OCI-LY7 (cell line): Measurements from ENCODE around the gene THOP1. TPM values are rescaled to one million over a fixed set of nuclear protein-coding genes. Genes with fewer than 3 reads are reported as not detected.

Source experiments
- BruUV-seq: library from RNA; stranded (reverse); fragments of 400-500 nt; replicated peaks from 2 replicates; lab custom pipeline; 2021; lab: Mats Ljungman, UMichigan
- CTCF ChIA-PET: fragments of 300-600 bp; sonication (Branson Sonifier 250); formaldehyde crosslinking; loops from one replicate; lab custom pipeline; 2022; ENCODE audit warnings: antibody characterized with exemption; ENCODE audit not compliant: unreplicated experiment; lab: Charles Lee
- POLR2A ChIA-PET: fragments of 300-600 bp; sonication (Branson Sonifier 250); formaldehyde crosslinking; loops from one replicate; lab custom pipeline; 2022; ENCODE audit warnings: antibody characterized with exemption; lab: Charles Lee
- DNase-seq: peaks from one replicate; pipeline ENCODE4 v3.0.0-alpha.2; 2015; ENCODE audit warnings: low spot score
- H2AFZ ChIP-seq: fragments of 200-600 bp; sonication (generic), shearing (Covaris generic); 2 replicates; pipeline ENCODE4 v1.6.1; 2014; ENCODE audit warnings: mild to moderate bottlenecking, antibody characterized with exemption, low read length, moderate library complexity
- H3K27ac ChIP-seq: fragments of 200-600 bp; sonication (generic); 2 replicates; pipeline ENCODE4 v1.5.1; 2014; ENCODE audit warnings: mixed run types, low read depth, mild to moderate bottlenecking, moderate library complexity, low read length, inconsistent platforms; ENCODE audit not compliant: poor library complexity, severe bottlenecking
- H3K36me3 ChIP-seq: fragments of 200-600 bp; sonication (generic); 2 replicates; pipeline ENCODE4 v1.6.1; 2014; ENCODE audit warnings: mild to moderate bottlenecking, antibody characterized with exemption, low read length, moderate library complexity, mixed read lengths; ENCODE audit not compliant: insufficient read depth
- H3K4me1 ChIP-seq: fragments of 200-600 bp; sonication (generic); 2 replicates; pipeline ENCODE4 v1.5.1; 2014; ENCODE audit warnings: mild to moderate bottlenecking, low read length; ENCODE audit not compliant: insufficient read depth, poor library complexity, severe bottlenecking
- H3K4me2 ChIP-seq: fragments of 200-600 bp; sonication (generic); 2 replicates; pipeline ENCODE4 v1.6.1; 2014; ENCODE audit warnings: mild to moderate bottlenecking, low read length
- H3K4me3 ChIP-seq: fragments of 200-600 bp; sonication (generic); 2 replicates; pipeline ENCODE4 v1.5.1; 2014; ENCODE audit warnings: mild to moderate bottlenecking, low read depth, low read length; ENCODE audit not compliant: poor library complexity, severe bottlenecking
- H3K79me2 ChIP-seq: fragments of 200-600 bp; sonication (generic); 2 replicates; pipeline ENCODE4 v1.6.1; 2016; ENCODE audit warnings: low read depth, mild to moderate bottlenecking, low read length, moderate library complexity, mixed read lengths; ENCODE audit not compliant: insufficient read depth
- H3K9me2 ChIP-seq: fragments of 200-600 bp; sonication (generic); 2 replicates; pipeline ENCODE4 v1.6.1; 2016; ENCODE audit warnings: mild to moderate bottlenecking, low read length, mixed read lengths; ENCODE audit not compliant: insufficient read depth
- H3K9me3 ChIP-seq: fragments of 200-600 bp; sonication (generic); 2 replicates; pipeline ENCODE4 v1.6.1; 2014; ENCODE audit warnings: mild to moderate bottlenecking, mixed run types, low read length, mixed read lengths
- H4K20me1 ChIP-seq: fragments of 200-600 bp; sonication (generic); 2 replicates; pipeline ENCODE4 v1.6.1; 2014; ENCODE audit warnings: mild to moderate bottlenecking, antibody characterized with exemption, low read length, moderate library complexity, mixed read lengths; ENCODE audit not compliant: insufficient read depth
- EZH2phosphoT487 ChIP-seq: fragments of 200-600 bp; sonication (generic); IDR thresholded peaks from 2 replicates; pipeline ENCODE4 v1.6.1; 2018; ENCODE audit warnings: low read depth, borderline replicate concordance, mild to moderate bottlenecking, mixed run types, antibody characterized with exemption, low read length, moderate library complexity, mixed read lengths
- intact Hi-C: fragments of 100-400 bp; cut with micrococcal nuclease; formaldehyde crosslinking; loops from one replicate; pipeline ENCODE4 v1.10.0; 2022; ENCODE audit not compliant: unreplicated experiment
- total RNA-seq, 2 experiments: library from RNA; depleted of rRNA in 1 of 2; stranded (reverse); fragments of >200 nt in 1 of 2; shearing (Covaris generic) in 1 of 2; gene quantifications; 2 replicates each; pipeline ENCODE4 v1.2.3, GENCODE V29; 2014 to 2022
- TF ChIP-seq, protein P1 (sequence below): fragments of 200-600 bp; sonication (generic); conservative IDR thresholded peaks from 2 replicates; pipeline ENCODE4 v1.5.1; 2014; ENCODE audit warnings: mild to moderate bottlenecking, antibody characterized with exemption, low read length, moderate library complexity, mixed read lengths

Gene THOP1
- total RNA-seq, 2 experiments from 2014 or later = 170 to 191 TPM

GRCh38 chr19:2774083-2774679 lies 11.1 kb upstream of the THOP1 start:
- H3K9me2 ChIP-seq = no peaks in the 10 kb centered on the region
- no TSS peak for BruUV-seq
- TF ChIP-seq, protein P1, sequence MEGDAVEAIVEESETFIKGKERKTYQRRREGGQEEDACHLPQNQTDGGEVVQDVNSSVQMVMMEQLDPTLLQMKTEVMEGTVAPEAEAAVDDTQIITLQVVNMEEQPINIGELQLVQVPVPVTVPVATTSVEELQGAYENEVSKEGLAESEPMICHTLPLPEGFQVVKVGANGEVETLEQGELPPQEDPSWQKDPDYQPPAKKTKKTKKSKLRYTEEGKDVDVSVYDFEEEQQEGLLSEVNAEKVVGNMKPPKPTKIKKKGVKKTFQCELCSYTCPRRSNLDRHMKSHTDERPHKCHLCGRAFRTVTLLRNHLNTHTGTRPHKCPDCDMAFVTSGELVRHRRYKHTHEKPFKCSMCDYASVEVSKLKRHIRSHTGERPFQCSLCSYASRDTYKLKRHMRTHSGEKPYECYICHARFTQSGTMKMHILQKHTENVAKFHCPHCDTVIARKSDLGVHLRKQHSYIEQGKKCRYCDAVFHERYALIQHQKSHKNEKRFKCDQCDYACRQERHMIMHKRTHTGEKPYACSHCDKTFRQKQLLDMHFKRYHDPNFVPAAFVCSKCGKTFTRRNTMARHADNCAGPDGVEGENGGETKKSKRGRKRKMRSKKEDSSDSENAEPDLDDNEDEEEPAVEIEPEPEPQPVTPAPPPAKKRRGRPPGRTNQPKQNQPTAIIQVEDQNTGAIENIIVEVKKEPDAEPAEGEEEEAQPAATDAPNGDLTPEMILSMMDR = no peak
- no peak for TF ChIP-seq EZH2phosphoT487
- H3K27ac ChIP-seq = peak overlapping the region; percentile 55
- no peaks in the 10 kb centered on the region for H3K9me3 ChIP-seq
- DNase-seq = peak; percentile 63
- intact Hi-C loops = no loop called here
- POLR2A ChIA-PET = interaction anchor here (0.6 kb wide), 1 partner anchor 1713 kb away, joined by 3 read pairs; no protein-coding TSS in a partner anchor
- no peak overlapping the region for H2AFZ ChIP-seq
- peak overlapping the region; percentile 59 for H3K4me2 ChIP-seq
- peaks cover 91% of the 10 kb centered on the region for H3K79me2 ChIP-seq
- H4K20me1 ChIP-seq = peaks cover 17% of the 10 kb centered on the region
- CTCF ChIA-PET = no interaction called here
- H3K4me3 ChIP-seq = peak overlapping the region; percentile 32
- H3K36me3 ChIP-seq = peaks cover 60% of the 10 kb centered on the region
- peaks cover 22% of the 10 kb centered on the region for H3K4me1 ChIP-seq

GRCh38 chr19:2774953-2775555 lies 10.2 kb upstream of the THOP1 start:
- Histone ChIP-seq H3K36me3 (peaks cover 68% of the 10 kb centered on the region), H3K9me2 (no peaks in the 10 kb centered on the region), H2AFZ (no peak overlapping the region), H3K27ac (peak overlapping the region; percentile 55), H3K9me3 (no peaks in the 10 kb centered on the region), H3K4me3 (no peak overlapping the region), H4K20me1 (peaks cover 17% of the 10 kb centered on the region), H3K4me1 (peaks cover 22% of the 10 kb centered on the region), H3K79me2 (peaks cover 92% of the 10 kb centered on the region), H3K4me2 (peak overlapping the region; percentile 59; the same call in 1 of the 2 replicates)
- BruUV-seq = no TSS peak
- DNase-seq = no peak
- ChIA-PET POLR2A (no interaction called here), CTCF (no interaction called here)
- intact Hi-C loops = no loop called here
- TF ChIP-seq, protein P1 = no peak
- no peak for TF ChIP-seq EZH2phosphoT487
